Activated T-cell treated with anti-CD3 and anti-CD28 coated beads for 1 hour (primary cell): ENCODE data around the gene POU2F2.

Experiments used
- DNase-seq: peaks from one replicate; pipeline ENCODE4 v3.0.0-alpha.2; 2020; ENCODE audit warnings: low read depth

The POU2F2 gene

DNA sequence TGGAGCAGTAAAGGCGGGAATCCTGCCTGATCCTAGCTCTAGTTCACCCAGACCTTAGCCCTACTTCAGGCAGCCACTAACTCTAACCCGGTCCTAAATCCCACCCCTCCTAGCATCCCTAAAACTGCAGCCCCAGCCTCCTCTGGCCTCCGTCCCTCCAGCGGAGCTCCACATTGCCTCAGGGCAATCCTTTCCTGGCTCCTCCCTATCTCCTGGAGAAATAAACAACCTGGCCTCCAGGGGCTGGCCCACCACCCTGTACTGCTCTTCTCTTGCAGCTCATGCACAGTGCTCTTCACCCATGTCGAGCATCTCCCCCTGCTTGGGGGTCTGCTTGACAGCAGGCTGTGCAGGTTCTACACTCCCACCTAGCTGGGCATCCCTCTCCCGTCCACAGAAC lies 6.7 kb downstream of the POU2F2 start:
- no peak for DNase-seq

DNA sequence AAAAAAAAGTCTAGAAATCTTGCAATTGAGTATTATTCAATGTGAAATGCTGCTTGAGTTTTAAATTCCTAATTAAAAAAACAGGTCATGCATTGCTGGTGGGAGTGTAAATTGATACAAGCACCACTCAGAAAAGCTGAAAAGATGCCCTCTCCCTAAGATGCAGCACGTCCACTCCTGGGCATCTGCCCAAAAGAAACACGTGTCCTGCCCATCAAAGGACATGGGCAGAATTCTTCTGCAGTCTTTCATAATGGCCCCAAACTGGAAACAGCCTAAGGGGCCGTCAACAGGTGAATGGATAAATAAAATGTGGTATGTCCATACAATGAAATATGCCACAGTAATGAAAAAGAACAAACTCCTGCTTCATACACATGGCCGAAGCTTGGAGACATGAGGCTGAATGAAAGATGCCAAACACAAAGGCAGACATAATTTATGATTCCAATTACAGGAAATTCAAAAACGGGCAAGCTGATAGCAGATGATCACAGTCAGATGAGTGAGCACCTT lies 7.8 kb downstream of the POU2F2 start:
- no peak for DNase-seq

GRCh38 chr19:42123765-42124164 lies 8.5 kb downstream of the POU2F2 start:
- DNase-seq, result no peak

DNA sequence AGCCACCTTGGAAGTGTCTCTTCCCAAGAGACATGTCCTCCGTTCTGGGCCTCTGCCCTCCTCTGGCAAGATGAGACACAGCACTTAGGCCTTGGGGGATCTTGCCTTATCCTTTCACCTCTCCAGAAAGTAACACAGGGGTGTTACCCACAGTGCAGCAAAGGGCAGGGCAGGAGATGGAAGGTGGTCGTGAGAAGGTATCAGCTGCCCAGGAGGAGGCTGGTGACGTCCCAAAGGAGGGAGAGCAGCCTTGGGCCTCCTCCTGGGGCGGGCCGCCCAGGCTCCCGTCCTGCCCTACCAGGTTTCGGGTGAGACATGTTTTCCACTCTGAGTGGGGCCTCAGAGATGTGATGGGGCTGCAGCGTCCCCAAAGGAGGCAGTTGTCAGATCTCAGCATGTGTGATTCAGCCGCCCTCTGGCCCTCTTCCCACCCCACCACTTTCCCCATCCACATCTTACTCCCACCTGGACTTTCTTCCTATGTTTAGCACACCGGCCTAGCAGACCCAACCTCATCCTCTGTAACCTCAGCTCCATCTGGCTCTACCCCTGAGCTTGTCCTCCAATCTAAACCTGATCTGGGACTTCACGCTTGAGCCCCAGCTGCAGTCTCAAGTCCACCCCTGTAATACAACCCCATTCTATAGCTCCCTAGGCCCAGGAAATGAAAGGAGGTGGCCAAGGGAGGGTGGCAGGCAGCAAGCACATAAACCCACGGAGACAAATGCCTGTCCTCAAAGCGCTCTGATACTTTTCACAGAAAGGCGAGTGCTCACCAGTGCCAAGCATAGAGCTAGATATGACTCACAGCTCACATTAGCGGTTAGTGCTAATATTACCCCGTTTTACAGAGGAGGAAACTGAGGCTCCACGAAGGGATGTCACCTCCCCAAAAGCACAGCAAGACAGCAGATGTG lies 9.3 kb downstream of the POU2F2 start:
- DNase-seq, result peak; percentile 40

DNA sequence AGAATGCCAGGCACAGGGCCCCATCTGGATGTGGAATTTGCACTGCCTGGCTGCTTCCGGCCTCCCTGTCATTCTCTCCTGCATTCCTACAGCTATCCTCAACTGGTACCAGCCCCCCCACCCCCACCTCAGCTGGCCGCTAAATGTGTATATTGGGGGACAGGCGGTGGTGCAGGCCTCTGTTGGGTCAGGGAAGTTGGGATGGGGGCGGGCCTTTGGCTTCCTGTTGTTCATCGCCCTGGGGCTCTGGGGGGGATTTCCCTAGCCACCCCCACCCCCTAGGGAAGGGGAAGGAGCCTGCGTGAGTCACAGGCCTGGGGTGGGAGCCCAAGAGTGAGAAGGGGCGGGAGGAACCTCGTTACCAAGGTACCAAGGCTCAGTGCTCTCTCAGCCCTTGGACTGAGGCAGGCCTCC lies 10.6 kb downstream of the POU2F2 start:
- DNase-seq, result peak; percentile 66

- DNase-seq, result no peak
Observed at GRCh38 chr19:42121036-42121621, 11.1 kb downstream of the POU2F2 start.

DNA sequence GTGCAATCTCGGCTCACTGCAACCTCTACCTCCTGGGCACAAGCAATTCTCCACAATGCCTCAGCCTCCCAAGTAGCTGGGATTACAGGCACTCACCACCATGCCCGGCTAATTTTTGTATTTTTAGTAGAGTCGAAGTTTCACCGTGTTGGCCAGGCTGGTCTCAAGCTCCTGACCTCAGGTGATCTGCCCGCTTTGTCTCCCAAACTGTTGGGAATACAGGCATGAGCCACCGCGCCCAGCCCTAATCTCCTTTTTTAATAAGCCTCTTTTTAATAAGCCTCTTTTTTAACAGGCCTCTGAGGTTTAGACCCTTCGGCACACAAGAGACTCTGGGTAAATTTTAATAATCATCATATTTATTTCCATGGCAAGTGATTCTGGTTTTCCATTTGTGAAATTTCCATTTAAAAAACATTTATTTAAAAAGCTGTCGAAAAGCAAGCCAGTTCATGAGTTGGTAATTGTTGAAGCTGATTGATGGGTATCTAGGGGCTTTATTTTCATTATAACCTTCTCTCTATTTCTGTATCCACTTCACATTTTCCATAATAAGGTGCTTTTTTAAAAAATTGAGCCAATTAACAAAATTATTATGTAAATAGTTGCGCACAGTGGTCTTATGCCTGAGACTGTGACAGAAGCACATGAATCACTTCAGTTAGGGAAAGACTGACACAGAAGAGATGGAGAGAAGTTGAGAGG lies 11.8 kb downstream of the POU2F2 start:
- DNase-seq, result no peak

DNA sequence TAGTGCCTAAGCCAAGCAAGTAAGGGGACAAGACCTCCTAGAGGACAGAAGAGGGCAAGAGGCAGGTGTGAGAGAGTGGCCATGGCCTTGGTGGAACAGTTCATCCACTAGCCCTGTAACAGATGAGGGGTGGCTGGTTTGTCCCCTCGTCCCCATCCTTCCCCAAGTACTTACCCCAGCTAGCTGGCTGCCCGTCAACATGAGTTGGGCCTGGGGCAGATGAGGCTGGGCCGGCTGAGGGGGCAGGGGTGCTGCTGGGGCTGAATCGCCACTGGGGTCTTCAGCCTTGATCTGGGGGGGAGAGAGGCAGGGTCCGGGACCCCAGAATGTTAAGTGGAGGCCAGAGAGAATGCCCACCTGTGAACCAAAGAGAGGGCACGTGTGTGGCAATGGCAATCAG lies 15.2 kb downstream of the POU2F2 start:
- DNase-seq, result no peak

- DNase-seq, result no peak
Observed at GRCh38 chr19:42116308-42117075, 15.8 kb downstream of the POU2F2 start.

- no peak for DNase-seq
Observed at GRCh38 chr19:42115705-42116104, 16.5 kb downstream of the POU2F2 start.

DNA sequence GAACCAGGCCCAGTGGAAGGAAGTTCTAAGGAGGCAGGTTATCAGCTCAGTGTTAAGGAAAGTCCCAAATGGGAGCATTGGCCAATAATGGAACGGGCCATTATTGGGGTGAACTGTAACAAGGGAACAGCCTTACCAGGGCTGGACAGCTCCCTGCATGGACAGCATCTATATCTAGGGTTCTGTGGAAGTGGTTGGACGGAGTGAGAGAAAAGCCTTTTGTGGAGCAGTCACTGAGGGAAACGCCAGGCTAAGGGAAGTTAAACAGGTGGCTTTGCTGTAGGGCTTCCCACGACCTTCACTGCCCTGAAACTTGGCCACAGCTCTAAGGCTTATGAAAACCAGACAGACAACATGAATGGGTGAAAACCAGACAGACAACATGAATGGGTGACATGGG lies 17.0 kb downstream of the POU2F2 start:
- DNase-seq, result no peak

DNA sequence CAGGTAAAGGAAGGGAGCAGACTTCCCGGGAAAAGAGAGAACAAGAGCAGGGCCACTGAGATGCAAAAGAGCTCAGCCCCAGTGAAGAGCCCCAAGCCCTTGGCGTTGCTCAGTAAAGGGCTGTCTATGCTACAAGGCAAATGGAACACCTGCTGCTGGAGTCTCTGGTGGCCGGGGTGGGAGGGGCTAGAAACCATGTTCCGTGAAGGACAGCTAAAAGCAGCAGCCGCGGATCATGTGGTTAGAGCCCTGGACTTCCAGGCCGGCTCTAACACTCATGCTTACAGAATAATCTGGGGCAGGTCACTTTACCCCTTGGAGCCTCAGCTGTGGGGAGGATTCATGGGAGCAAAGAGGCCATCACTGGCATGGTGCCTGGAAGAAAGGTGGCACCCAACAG lies 17.8 kb downstream of the POU2F2 start:
- DNase-seq, result no peak

- DNase-seq, result no peak
Observed at GRCh38 chr19:42113641-42114348, 18.5 kb downstream of the POU2F2 start.

- DNase-seq, result no peak
Observed at GRCh38 chr19:42111811-42112210, 20.4 kb downstream of the POU2F2 start.

- no peak for DNase-seq
Observed at GRCh38 chr19:42111384-42111783, 20.9 kb downstream of the POU2F2 start.

- no peak for DNase-seq
Observed at GRCh38 chr19:42110658-42111057, 21.6 kb downstream of the POU2F2 start.

DNA sequence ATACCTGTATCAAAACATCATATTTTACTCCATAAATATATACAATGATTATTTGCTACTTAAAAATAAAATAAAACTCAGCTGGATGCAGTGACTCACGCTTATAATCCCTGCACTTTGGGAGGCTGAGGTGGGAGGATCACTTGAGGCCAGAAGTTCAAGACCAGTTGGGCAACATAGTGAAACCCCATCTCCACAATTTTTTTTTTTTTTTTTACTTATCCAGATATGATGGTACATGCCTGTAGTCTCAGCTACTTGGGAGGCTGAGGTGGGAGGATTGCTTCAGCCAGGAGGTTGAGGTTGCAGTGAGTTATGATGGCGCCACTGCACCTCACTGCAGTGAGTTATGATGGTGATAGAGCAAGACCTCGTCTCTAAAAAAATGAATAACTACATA lies 22.4 kb downstream of the POU2F2 start:
- no peak for DNase-seq

GRCh38 chr19:42108527-42109389 lies 23.5 kb downstream of the POU2F2 start:
- DNase-seq, result peak; percentile 90

GRCh38 chr19:42105368-42105767 lies 26.9 kb downstream of the POU2F2 start:
- no peak for DNase-seq

- DNase-seq, result no peak
Observed at GRCh38 chr19:42102877-42103276, 29.4 kb downstream of the POU2F2 start.
